Naive B cell (primary cell): Measurements from ENCODE around the gene TMEM222. TPM values are rescaled to one million over a fixed set of nuclear protein-coding genes. Genes with fewer than 3 reads are reported as not detected.
"Not testable (repeated sequence)": the region's sequence is repeated elsewhere in the genome, so short reads cannot be mapped to it uniquely, and the experiment has no call there.

Experiments used
- ATAC-seq, 2 donors: fragments of 150-1000 bp; cut with Tn5 transposase; 2 replicates each; pipeline ENCODE4 v1.10.0; 2021; ENCODE audit warnings: low read depth in 2 of 2, mild to moderate bottlenecking in 2 of 2, moderate library complexity in 2 of 2
- DNase-seq: peaks from one replicate; pipeline ENCODE4 v3.0.0; 2022
- H3K27ac Mint-ChIP-seq, 6 donors: one replicate each; pipeline ENCODE4 v1.8.0; 2020 to 2022; ENCODE audit warnings: mild to moderate bottlenecking in 6 of 6, mixed read lengths in 6 of 6, moderate library complexity in 5 of 6, inconsistent platforms in 2 of 6
- H3K27me3 Mint-ChIP-seq, 3 donors: one replicate each; pipeline ENCODE4 v1.8.0; 2021 to 2022; ENCODE audit warnings: mixed read lengths in 3 of 3, mild to moderate bottlenecking in 1 of 3
- H3K36me3 Mint-ChIP-seq, 2 donors: one replicate each; pipeline ENCODE4 v1.8.0; 2020 to 2022; ENCODE audit warnings: mixed read lengths in 2 of 2, inconsistent platforms in 1 of 2, mild to moderate bottlenecking in 1 of 2
- H3K4me1 Mint-ChIP-seq, 3 donors: one replicate each; pipeline ENCODE4 v1.8.0; 2020 to 2022; ENCODE audit warnings: mixed read lengths in 3 of 3, inconsistent platforms in 1 of 3, mild to moderate bottlenecking in 1 of 3, moderate library complexity in 1 of 3
- H3K4me3 Mint-ChIP-seq, 8 donors: one replicate each; pipeline ENCODE4 v1.8.0; 2020 to 2022; ENCODE audit warnings: mild to moderate bottlenecking in 8 of 8, mixed read lengths in 8 of 8, moderate library complexity in 8 of 8, inconsistent platforms in 2 of 8
- H3K9me3 Mint-ChIP-seq, 7 donors: one replicate each; pipeline ENCODE4 v1.8.0; 2020 to 2022; ENCODE audit warnings: mixed read lengths in 7 of 7, mild to moderate bottlenecking in 5 of 7, inconsistent platforms in 2 of 7, moderate library complexity in 1 of 7
- polyA plus RNA-seq, 6 donors: library from polyadenylated mRNA; unstranded; fragments of 300-500 nt; fragmentation: Illumina TruSeq; gene quantifications; one replicate each; pipeline ENCODE4 v1.2.3, GENCODE V29; 2021; ENCODE audit warnings: low read depth in 6 of 6

TMEM222 gene
- 10 to 100 TPM; 59.7 to 80.2 (median 74.2) TPM for polyA plus RNA-seq

GRCh38 chr1:27321813-27322568, at the start of gene TMEM222:
TSS of gene TMEM222 (plus strand) at chr1:27322163. CDS start at chr1:27322198, 35 bp downstream.
- Mint-ChIP-seq H3K4me1 (peaks cover 26 to 53% (median 44%) of the 10 kb centered on the region in 3 donors), H3K27ac (peak within 1 kb of the TSS; percentile 94 to 98 (median 96)), H3K4me3 (peak within 1 kb of the TSS; percentile 93 to 98 (median 96)), H3K27me3 (peaks cover 0 to 15% (median 11%) of the 10 kb centered on the region in 3 donors), H3K36me3 (no peaks in the 10 kb centered on the region), H3K9me3 (no peaks in the 10 kb centered on the region)
- ATAC-seq (peak; percentile 95), DNase-seq (peak; percentile 98)

- peaks cover 22 to 27% (median 26%) of the 10 kb centered on the region in 3 donors for H3K4me1 Mint-ChIP-seq
Observed at GRCh38 chr1:27274204-27274603, 47.8 kb upstream of the TMEM222 start.

GRCh38 chr1:27275696-27276095, 46.3 kb upstream of the TMEM222 start:
- H3K9me3 Mint-ChIP-seq: peaks cover 0 to 5% (median 3%) of the 10 kb centered on the region in 7 donors
- H3K36me3 Mint-ChIP-seq: peaks cover 11 to 17% of the 10 kb centered on the region in 2 donors
- H3K4me1 Mint-ChIP-seq: peaks cover 22 to 27% (median 24%) of the 10 kb centered on the region in 3 donors
- no peaks in the 10 kb centered on the region for H3K27me3 Mint-ChIP-seq
- peak overlapping the region in 3 of 6 donors; percentile 25 to 88 (median 58) for H3K27ac Mint-ChIP-seq
- DNase-seq (no peak), ATAC-seq (no peak)
- no peak overlapping the region for H3K4me3 Mint-ChIP-seq

More at GRCh38 chr1:27274204-27274603, 47.8 kb upstream of the TMEM222 start:
- Mint-ChIP-seq H3K36me3 (peaks cover 15 to 20% of the 10 kb centered on the region in 2 donors), H3K9me3 (peaks cover 0 to 5% (median 3%) of the 10 kb centered on the region in 7 donors), H3K4me3 (peak overlapping the region in 2 of 8 donors; percentile 10 to 54), H3K27me3 (no peaks in the 10 kb centered on the region), H3K27ac (peak overlapping the region in 2 of 6 donors; percentile 55 to 70)
- ATAC-seq (no peak), DNase-seq (no peak)

GRCh38 chr1:27284425-27285273, 37.3 kb upstream of the TMEM222 start:
- peak overlapping the region in 1 of 6 donors; percentile 63 for H3K27ac Mint-ChIP-seq
- DNase-seq (peak; percentile 74), ATAC-seq (peak; percentile 85 to 98)
- H3K27me3 Mint-ChIP-seq: no peaks in the 10 kb centered on the region
- H3K4me3 Mint-ChIP-seq: no peak overlapping the region
- peaks cover 10 to 11% of the 10 kb centered on the region in 2 donors for H3K36me3 Mint-ChIP-seq
- H3K9me3 Mint-ChIP-seq: no peaks in the 10 kb centered on the region
- H3K4me1 Mint-ChIP-seq: peaks cover 6 to 17% (median 9%) of the 10 kb centered on the region in 3 donors

GRCh38 chr1:27285274-27285660, 36.7 kb upstream of the TMEM222 start:
- DNase-seq (no peak), ATAC-seq (no peak)
- Mint-ChIP-seq H3K27ac (no peak overlapping the region), H3K36me3 (peaks cover 10 to 12% of the 10 kb centered on the region in 2 donors), H3K4me1 (peaks cover 6 to 17% (median 9%) of the 10 kb centered on the region in 3 donors), H3K4me3 (no peak overlapping the region), H3K27me3 (no peaks in the 10 kb centered on the region), H3K9me3 (no peaks in the 10 kb centered on the region)

GRCh38 chr1:27285821-27286220, 36.1 kb upstream of the TMEM222 start:
- not testable (repeated sequence) for DNase-seq

GRCh38 chr1:27289125-27289524, 32.8 kb upstream of the TMEM222 start:
- H3K4me3 Mint-ChIP-seq, H3K27me3 Mint-ChIP-seq, DNase-seq, H3K27ac Mint-ChIP-seq, ATAC-seq, H3K4me1 Mint-ChIP-seq, H3K9me3 Mint-ChIP-seq: not testable (repeated sequence)
- peaks cover 12 to 22% of the 10 kb centered on the region in 2 donors for H3K36me3 Mint-ChIP-seq

More at GRCh38 chr1:27285821-27286220, 36.1 kb upstream of the TMEM222 start:
- not testable (repeated sequence) for ATAC-seq, H3K9me3 Mint-ChIP-seq, H3K27me3 Mint-ChIP-seq, H3K27ac Mint-ChIP-seq, H3K4me3 Mint-ChIP-seq
- H3K4me1 Mint-ChIP-seq: peaks cover 6 to 17% (median 9%) of the 10 kb centered on the region in 3 donors
- peaks cover 10 to 18% of the 10 kb centered on the region in 2 donors for H3K36me3 Mint-ChIP-seq

GRCh38 chr1:27290581-27290980, 31.4 kb upstream of the TMEM222 start:
- DNase-seq: no peak
- no peaks in the 10 kb centered on the region for H3K27me3 Mint-ChIP-seq
- H3K36me3 Mint-ChIP-seq: peaks cover 12 to 22% of the 10 kb centered on the region in 2 donors
- peaks cover 0 to 5% (median 5%) of the 10 kb centered on the region in 3 donors for H3K4me1 Mint-ChIP-seq
- peak overlapping the region in 1 of 6 donors; percentile 40 for H3K27ac Mint-ChIP-seq
- H3K9me3 Mint-ChIP-seq: no peaks in the 10 kb centered on the region
- ATAC-seq: no peak
- no peak overlapping the region for H3K4me3 Mint-ChIP-seq

GRCh38 chr1:27292106-27292505, 29.9 kb upstream of the TMEM222 start:
- Mint-ChIP-seq H3K27me3 (no peaks in the 10 kb centered on the region), H3K4me3 (peak overlapping the region in 1 of 8 donors; percentile 74), H3K36me3 (peaks cover 16 to 22% of the 10 kb centered on the region in 2 donors), H3K4me1 (peaks cover 0 to 5% (median 5%) of the 10 kb centered on the region in 3 donors), H3K9me3 (no peaks in the 10 kb centered on the region), H3K27ac (peak overlapping the region in 1 of 6 donors; percentile 79)
- ATAC-seq (no peak), DNase-seq (no peak)

- Mint-ChIP-seq H3K9me3 (no peaks in the 10 kb centered on the region), H3K27ac (peak overlapping the region in 1 of 6 donors; percentile 38), H3K4me3 (no peak overlapping the region), H3K4me1 (no peaks in the 10 kb centered on the region), H3K27me3 (no peaks in the 10 kb centered on the region), H3K36me3 (peaks cover 10 to 18% of the 10 kb centered on the region in 2 donors)
- ATAC-seq (no peak), DNase-seq (no peak)
Observed at GRCh38 chr1:27293915-27294314, 28.0 kb upstream of the TMEM222 start.

- H3K36me3 Mint-ChIP-seq: peaks cover 16 to 17% of the 10 kb centered on the region in 2 donors
- no peaks in the 10 kb centered on the region for H3K27me3 Mint-ChIP-seq
- ATAC-seq (peak; percentile 44 to 62), DNase-seq (peak; percentile 47)
- H3K4me1 Mint-ChIP-seq: peaks cover 9 to 12% (median 11%) of the 10 kb centered on the region in 3 donors
- H3K4me3 Mint-ChIP-seq: no peak overlapping the region
- H3K27ac Mint-ChIP-seq: no peak overlapping the region
- no peaks in the 10 kb centered on the region for H3K9me3 Mint-ChIP-seq
Observed at GRCh38 chr1:27296773-27297291, 25.1 kb upstream of the TMEM222 start.

- Mint-ChIP-seq H3K27me3 (no peaks in the 10 kb centered on the region), H3K4me3 (no peak overlapping the region), H3K36me3 (peaks cover 16 to 17% of the 10 kb centered on the region in 2 donors), H3K9me3 (no peaks in the 10 kb centered on the region), H3K27ac (peak overlapping the region in 2 of 6 donors; percentile 34 to 47), H3K4me1 (peaks cover 9 to 13% (median 12%) of the 10 kb centered on the region in 3 donors)
- ATAC-seq (no peak), DNase-seq (no peak)
Observed at GRCh38 chr1:27297903-27298302, 24.1 kb upstream of the TMEM222 start.
